BLaER1 (cell line): ENCODE data around the gene AMPH.
"Not testable (repeated sequence)": the region's sequence is repeated elsewhere in the genome, so short reads cannot be mapped to it uniquely, and the experiment has no call there.

ENCODE experiments used
- H3K27ac ChIP-seq: shearing (Covaris generic); formaldehyde crosslinking; 2 replicates; pipeline ENCODE4 v1.8.1; 2022
- H3K27me3 ChIP-seq: shearing (Covaris generic); formaldehyde crosslinking; 2 replicates; pipeline ENCODE4 v1.8.1; 2022
- H3K36me3 ChIP-seq: shearing (Covaris generic); formaldehyde crosslinking; 2 replicates; pipeline ENCODE4 v1.8.1; 2022
- H3K4me1 ChIP-seq: shearing (Covaris generic); formaldehyde crosslinking; 2 replicates; pipeline ENCODE4 v1.8.1; 2022
- H3K4me2 ChIP-seq: shearing (Covaris generic); formaldehyde crosslinking; 2 replicates; pipeline ENCODE4 v1.8.1; 2022
- H3K4me3 ChIP-seq: shearing (Covaris generic); formaldehyde crosslinking; 2 replicates; pipeline ENCODE4 v1.8.1; 2022
- H3K9ac ChIP-seq: shearing (Covaris generic); formaldehyde crosslinking; 2 replicates; pipeline ENCODE4 v1.8.1; 2022
- H3K9me3 ChIP-seq: shearing (Covaris generic); formaldehyde crosslinking; 2 replicates; pipeline ENCODE4 v1.8.1; 2022
- H4K20me1 ChIP-seq: shearing (Covaris generic); formaldehyde crosslinking; 2 replicates; pipeline ENCODE4 v1.8.1; 2022
- Cebpa-rat ChIP-seq: shearing (Covaris generic); IDR thresholded peaks from 2 replicates; pipeline ENCODE4 v1.8.1; 2022

Gene AMPH

DNA sequence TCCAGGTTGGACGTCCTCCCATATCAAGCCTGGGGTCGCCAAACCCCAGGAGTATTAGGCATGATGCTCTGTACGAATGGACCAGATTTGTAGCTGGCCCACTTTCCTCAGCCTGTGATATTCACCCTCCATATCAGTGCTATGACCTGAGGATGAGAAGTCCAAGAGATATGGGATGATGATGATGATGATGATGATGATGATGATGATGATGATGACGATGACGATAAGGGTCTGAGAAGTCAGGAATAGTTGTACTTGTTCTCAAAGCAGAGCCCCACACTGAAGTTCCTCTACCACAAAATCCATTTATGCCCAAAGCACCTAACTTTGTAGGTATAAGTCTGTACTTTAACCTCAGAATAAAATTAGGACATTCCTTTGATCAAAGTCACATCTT lies 50.7 kb downstream of the AMPH start:
- Histone ChIP-seq H4K20me1 (no peaks in the 10 kb centered on the region), H3K27ac (no peak overlapping the region), H3K27me3 (no peaks in the 10 kb centered on the region), H3K4me1 (no peaks in the 10 kb centered on the region), H3K36me3 (no peaks in the 10 kb centered on the region), H3K9ac (no peak overlapping the region), H3K9me3 (peaks cover 3% of the 10 kb centered on the region), H3K4me2 (no peak overlapping the region), H3K4me3 (no peak overlapping the region)
- no peak for TF ChIP-seq Cebpa-rat

DNA sequence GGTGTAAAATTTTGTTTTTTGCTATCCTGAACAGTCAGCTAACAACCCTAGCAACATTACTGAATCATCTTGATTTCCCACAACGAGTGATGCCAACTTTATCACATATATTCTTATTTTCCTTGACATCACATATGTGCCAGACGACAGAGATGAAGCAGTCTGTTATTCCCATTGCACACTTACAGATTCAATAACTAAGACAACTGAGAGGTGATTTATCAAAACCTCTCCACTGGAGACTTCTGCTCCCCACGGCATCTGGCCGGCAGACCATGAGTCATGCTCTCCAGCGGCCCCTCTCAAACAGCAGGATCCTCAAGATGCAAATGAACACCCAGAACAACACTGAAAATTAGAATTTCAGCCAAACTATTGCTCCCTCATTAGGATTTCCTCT lies 57.1 kb downstream of the AMPH start:
- Histone ChIP-seq H3K36me3 (no peaks in the 10 kb centered on the region), H4K20me1 (no peaks in the 10 kb centered on the region), H3K27ac (no peak overlapping the region), H3K4me1 (no peaks in the 10 kb centered on the region), H3K9me3 (peaks cover 6% of the 10 kb centered on the region), H3K4me3 (no peak overlapping the region), H3K27me3 (no peaks in the 10 kb centered on the region), H3K4me2 (no peak overlapping the region), H3K9ac (no peak overlapping the region)
- TF ChIP-seq Cebpa-rat = no peak

DNA sequence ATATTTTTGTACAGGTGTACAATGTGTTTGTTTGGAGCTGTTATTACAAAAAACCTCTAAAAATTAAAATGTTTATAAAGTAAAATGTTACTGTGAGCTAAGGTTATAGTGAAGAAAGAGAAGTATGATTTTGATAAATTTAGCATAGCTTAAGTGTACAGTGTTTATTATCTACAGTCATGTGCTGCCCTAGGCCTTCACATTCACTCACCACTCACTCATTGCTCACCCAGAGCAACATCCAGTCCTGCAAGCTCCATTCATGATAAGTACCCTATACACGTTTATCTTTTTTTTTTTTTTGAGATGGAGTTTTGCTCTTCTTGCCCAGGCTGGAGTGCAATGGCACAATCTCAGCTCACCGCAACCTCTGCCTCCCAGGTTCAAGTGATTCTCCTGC lies 59.6 kb downstream of the AMPH start:
- H3K4me2 ChIP-seq, H3K4me3 ChIP-seq, H4K20me1 ChIP-seq, H3K4me1 ChIP-seq, H3K27ac ChIP-seq, H3K9ac ChIP-seq, H3K27me3 ChIP-seq, H3K36me3 ChIP-seq, H3K9me3 ChIP-seq: not testable (repeated sequence)

DNA sequence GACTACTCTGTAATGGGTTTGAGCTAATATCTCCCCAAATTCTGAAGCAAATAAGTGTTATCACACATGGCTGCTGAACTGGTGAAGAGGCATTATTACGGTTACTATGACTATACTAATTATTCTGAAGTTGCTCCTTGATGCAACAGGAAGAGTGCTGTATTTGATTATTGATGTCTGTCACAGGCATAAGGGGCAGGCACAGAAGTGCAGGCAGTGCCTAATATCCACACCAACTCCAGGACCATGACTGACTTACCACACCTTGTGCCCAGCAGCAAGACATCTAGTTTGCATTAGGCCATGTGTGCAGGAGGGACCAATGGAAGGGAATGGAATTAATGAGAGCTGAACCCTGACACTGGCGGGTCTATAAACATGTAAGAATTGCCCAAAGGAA lies 62.7 kb downstream of the AMPH start:
- Histone ChIP-seq H3K36me3 (no peaks in the 10 kb centered on the region), H3K9ac (no peak overlapping the region), H3K27me3 (no peaks in the 10 kb centered on the region), H3K27ac (no peak overlapping the region), H3K9me3 (no peaks in the 10 kb centered on the region), H3K4me2 (no peak overlapping the region), H3K4me1 (no peaks in the 10 kb centered on the region), H3K4me3 (no peak overlapping the region), H4K20me1 (no peaks in the 10 kb centered on the region)
- TF ChIP-seq Cebpa-rat = no peak

DNA sequence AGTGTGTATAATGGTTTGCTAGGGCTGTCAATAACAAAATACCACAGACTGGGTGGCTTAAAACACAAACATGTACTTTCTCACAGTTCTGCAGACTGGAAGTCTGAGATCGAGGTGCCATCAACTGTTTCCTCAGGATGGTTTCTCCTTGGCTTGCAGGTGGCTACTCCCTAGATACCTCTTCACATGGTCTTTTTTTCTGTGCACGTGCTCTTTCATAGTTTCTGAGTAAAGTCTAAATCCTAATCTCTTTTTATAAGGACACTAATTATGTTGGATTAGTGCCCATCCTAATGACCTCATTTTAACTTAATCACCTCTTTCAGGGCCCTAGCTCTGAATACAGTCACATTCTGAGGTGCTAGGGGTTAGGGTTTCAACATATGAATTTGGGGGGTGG lies 65.9 kb downstream of the AMPH start:
- Histone ChIP-seq H3K36me3 (no peaks in the 10 kb centered on the region), H3K4me1 (no peaks in the 10 kb centered on the region), H3K4me3 (no peak overlapping the region), H3K9me3 (no peaks in the 10 kb centered on the region), H3K4me2 (no peak overlapping the region), H3K27me3 (no peaks in the 10 kb centered on the region), H3K9ac (no peak overlapping the region), H4K20me1 (no peaks in the 10 kb centered on the region), H3K27ac (no peak overlapping the region)
- TF ChIP-seq Cebpa-rat = no peak

DNA sequence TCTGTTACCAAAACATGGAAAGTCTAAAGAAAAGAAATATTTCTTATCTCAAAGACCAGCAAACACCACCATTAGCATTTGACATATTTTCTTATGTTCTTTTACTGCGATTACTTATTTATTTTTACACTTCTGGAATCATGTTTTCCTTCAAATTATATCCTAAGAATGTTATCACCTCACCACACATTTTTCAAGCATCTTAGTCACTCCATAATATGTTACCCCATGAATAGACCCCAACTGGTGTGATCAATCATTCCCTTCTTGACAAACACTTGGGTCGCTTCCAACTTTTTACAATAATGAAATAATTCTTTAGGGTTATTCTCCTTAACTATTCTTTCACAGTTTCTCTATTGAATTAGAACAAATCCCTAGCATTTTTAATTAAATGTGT lies 67.4 kb downstream of the AMPH start:
- no peak overlapping the region for H3K9ac ChIP-seq
- no peaks in the 10 kb centered on the region for H3K27me3 ChIP-seq
- H3K4me2 ChIP-seq = no peak overlapping the region
- TF ChIP-seq Cebpa-rat = no peak
- H3K27ac ChIP-seq = no peak overlapping the region
- H3K4me3 ChIP-seq = no peak overlapping the region
- H3K4me1 ChIP-seq = no peaks in the 10 kb centered on the region
- H3K36me3 ChIP-seq = no peaks in the 10 kb centered on the region
- H3K9me3 ChIP-seq = no peaks in the 10 kb centered on the region
- no peaks in the 10 kb centered on the region for H4K20me1 ChIP-seq

DNA sequence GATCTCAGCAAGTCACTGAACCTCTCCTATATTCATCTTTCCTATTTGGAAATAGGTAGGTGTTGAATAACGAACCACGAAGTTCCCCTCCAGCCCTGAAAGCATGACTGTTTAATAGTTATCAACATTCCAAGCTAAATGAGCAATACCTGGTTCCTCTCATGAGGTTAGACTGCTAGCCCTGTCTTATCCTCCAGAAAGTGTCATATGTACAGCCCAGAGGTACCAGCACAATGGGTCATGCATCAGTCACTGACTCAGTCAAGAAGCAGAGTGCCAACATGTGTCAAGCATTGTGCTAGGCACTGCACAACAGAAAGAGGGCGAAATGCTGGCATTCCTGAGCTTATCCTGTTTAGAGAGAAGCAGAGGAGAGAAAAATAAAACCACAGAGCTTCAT lies 70.0 kb downstream of the AMPH start:
- H3K36me3 ChIP-seq = no peaks in the 10 kb centered on the region
- no peak for TF ChIP-seq Cebpa-rat

DNA sequence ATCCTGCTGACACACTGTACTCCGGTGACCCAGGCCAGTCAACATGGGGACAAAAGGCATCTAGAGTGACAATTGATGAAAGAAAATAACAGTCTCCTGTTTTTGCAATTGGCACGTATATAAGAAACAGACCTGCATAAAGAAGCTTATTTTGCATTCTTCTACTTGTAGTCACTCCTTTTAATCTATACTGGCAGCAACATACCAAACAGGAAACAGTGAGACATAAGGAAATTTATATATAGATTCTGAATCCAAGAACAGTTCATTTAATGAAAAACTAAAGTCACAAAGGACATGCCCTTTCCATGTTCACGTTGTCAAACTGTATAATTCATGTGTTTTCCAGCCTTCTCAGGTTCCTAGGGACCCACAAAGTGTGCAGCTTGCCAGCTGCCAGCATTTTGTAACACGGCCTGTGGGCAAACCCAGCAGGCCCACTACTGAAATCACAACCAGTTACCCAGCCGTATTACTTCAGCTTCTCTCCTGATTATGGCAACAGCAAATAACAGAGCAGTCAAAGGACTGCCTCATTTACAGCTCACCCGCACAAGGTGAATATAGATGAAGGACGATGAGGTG lies 72.3 kb downstream of the AMPH start:
- Histone ChIP-seq H3K27me3 (no peaks in the 10 kb centered on the region), H3K4me3 (no peak overlapping the region), H3K4me2 (no peak overlapping the region), H3K9me3 (no peaks in the 10 kb centered on the region), H3K27ac (no peak overlapping the region), H3K4me1 (no peaks in the 10 kb centered on the region), H3K9ac (no peak overlapping the region), H4K20me1 (no peaks in the 10 kb centered on the region), H3K36me3 (no peaks in the 10 kb centered on the region)
- TF ChIP-seq Cebpa-rat = no peak

More for the DNA sequence above, 70.0 kb downstream of the AMPH start:
- Histone ChIP-seq H3K27ac (no peak overlapping the region), H3K4me2 (no peak overlapping the region), H3K27me3 (no peaks in the 10 kb centered on the region), H3K4me3 (no peak overlapping the region), H3K9ac (no peak overlapping the region), H4K20me1 (no peaks in the 10 kb centered on the region), H3K9me3 (no peaks in the 10 kb centered on the region), H3K4me1 (no peaks in the 10 kb centered on the region)

DNA sequence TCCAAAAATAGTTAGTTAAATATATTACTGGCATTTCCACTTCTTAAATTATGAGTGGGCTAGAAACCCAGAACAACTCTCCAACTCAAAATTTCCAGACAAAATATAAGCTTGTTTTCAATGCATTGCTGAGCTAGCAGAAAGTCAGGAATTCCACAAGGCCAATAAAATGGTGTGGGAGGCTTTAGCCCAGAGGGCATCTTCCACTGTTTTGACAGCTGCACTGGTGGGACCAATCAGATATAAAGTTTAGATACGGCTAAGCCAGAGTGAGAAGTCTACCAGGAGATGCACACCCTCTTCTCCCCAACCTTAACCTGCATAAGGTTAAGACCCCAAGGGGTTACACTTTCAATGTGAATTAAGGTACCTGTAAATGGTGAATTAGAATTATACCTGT lies 76.6 kb downstream of the AMPH start:
- Histone ChIP-seq H3K36me3 (no peaks in the 10 kb centered on the region), H3K27me3 (no peaks in the 10 kb centered on the region), H3K4me1 (peaks cover 11% of the 10 kb centered on the region), H3K4me2 (no peak overlapping the region), H4K20me1 (no peaks in the 10 kb centered on the region), H3K27ac (no peak overlapping the region), H3K4me3 (no peak overlapping the region), H3K9ac (no peak overlapping the region), H3K9me3 (no peaks in the 10 kb centered on the region)
- TF ChIP-seq Cebpa-rat = no peak

DNA sequence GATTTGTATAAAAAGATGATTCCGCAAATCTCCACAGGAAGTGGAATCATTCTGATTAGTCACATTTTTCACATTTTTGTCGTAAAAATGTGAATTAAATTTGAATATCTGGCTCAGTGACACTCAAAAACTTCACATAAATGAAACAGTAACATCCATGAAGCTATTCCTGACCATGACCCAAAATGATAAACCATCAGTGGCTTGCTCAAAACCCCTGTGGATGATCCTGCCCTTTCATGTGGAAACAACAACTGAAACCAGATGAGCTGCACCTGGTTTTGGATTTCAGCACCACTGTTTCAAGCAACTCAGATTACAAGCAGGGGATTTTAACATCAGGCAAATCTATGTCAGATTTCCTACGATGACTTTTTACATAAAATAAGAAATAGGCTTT lies 80.3 kb downstream of the AMPH start:
- Histone ChIP-seq H4K20me1 (no peaks in the 10 kb centered on the region), H3K4me2 (peak overlapping the region; percentile 36), H3K9ac (no peak overlapping the region), H3K4me1 (peaks cover 11% of the 10 kb centered on the region), H3K27me3 (no peaks in the 10 kb centered on the region), H3K9me3 (no peaks in the 10 kb centered on the region), H3K36me3 (no peaks in the 10 kb centered on the region), H3K27ac (no peak overlapping the region), H3K4me3 (no peak overlapping the region)
- no peak for TF ChIP-seq Cebpa-rat

DNA sequence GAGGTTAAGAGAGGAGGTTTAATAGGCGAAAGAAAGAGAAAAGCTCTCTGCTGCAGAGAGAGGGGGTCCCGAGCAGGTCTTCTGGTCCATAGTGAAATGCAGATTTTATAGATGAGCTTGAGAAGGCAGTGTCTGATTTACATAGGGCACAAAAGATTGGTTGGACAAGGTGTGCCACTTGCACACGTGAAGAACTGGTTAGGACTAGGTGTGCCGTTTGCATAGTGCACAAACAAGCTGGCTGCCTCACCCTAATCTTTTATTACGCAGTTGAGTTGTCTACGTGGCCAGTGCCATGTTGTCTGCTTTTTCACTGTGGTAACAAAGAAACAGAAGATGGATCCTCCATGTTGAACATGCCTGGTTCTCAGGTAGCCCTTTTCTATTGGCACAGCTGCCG lies 82.6 kb downstream of the AMPH start:
- H3K9ac ChIP-seq = no peak overlapping the region
- H3K4me1 ChIP-seq = peaks cover 11% of the 10 kb centered on the region
- no peak overlapping the region for H3K4me3 ChIP-seq
- no peaks in the 10 kb centered on the region for H3K27me3 ChIP-seq
- no peak overlapping the region for H3K27ac ChIP-seq
- H3K36me3 ChIP-seq = no peaks in the 10 kb centered on the region
- no peaks in the 10 kb centered on the region for H4K20me1 ChIP-seq
- H3K4me2 ChIP-seq = no peak overlapping the region
- no peak for TF ChIP-seq Cebpa-rat
- no peaks in the 10 kb centered on the region for H3K9me3 ChIP-seq
